Keratinocyte (primary cell): ENCODE results near the gene ALG14. TPM values are rescaled to one million over a fixed set of nuclear protein-coding genes. Genes with fewer than 3 reads are reported as not detected.

Source experiments
- DNase-seq: peaks from one replicate; pipeline ENCODE4 v3.0.0-alpha.2; 2011; ENCODE audit warnings: low read depth, missing footprints, low spot score
- FAIRE-seq: peaks from 2 replicates; lab custom pipeline; 2011; peaks lifted over from hg19 to GRCh38; lab: Jason Lieb, UNC
- H2AFZ ChIP-seq: 2 replicates; pipeline ENCODE4 v1.6.0; 2012; ENCODE audit warnings: low read length, control low read depth, inconsistent platforms; ENCODE audit not compliant: control insufficient read depth
- H3K27ac ChIP-seq: 2 replicates; pipeline ENCODE4 v1.5.1; 2011; ENCODE audit warnings: low read length; ENCODE audit not compliant: control insufficient read depth, insufficient read depth
- H3K27me3 ChIP-seq: 3 replicates; pipeline ENCODE4 v1.6.0; 2011; ENCODE audit warnings: low read length; ENCODE audit not compliant: control insufficient read depth, insufficient read depth; ENCODE audit errors: extremely low read depth
- H3K36me3 ChIP-seq, 2 experiments: 2 replicates in 1 of 2; 3 replicates in 1 of 2; pipeline ENCODE4 v1.5.1; 2011; ENCODE audit warnings: low read length in 2 of 2, mild to moderate bottlenecking in 1 of 2; ENCODE audit not compliant: control insufficient read depth in 2 of 2, insufficient read depth in 2 of 2; ENCODE audit errors: extremely low read depth in 1 of 2
- H3K4me1 ChIP-seq: 3 replicates; pipeline ENCODE4 v1.5.1; 2011; ENCODE audit warnings: low read length; ENCODE audit not compliant: control insufficient read depth, insufficient read depth; ENCODE audit errors: extremely low read depth
- H3K4me2 ChIP-seq: 3 replicates; pipeline ENCODE4 v1.6.0; 2011; ENCODE audit warnings: low read depth, low read length; ENCODE audit not compliant: control insufficient read depth, insufficient read depth; ENCODE audit errors: extremely low read depth
- H3K4me3 ChIP-seq, 3 experiments: fragments of 200-600 bp in 1 of 3; sonication (generic) in 1 of 3; 2 replicates in 2 of 3; 3 replicates in 1 of 3; pipeline ENCODE4 v1.5.1; 2011 to 2016; ENCODE audit warnings: low read length in 3 of 3, mild to moderate bottlenecking in 3 of 3, control low read depth in 2 of 3, inconsistent platforms in 1 of 3, low read depth in 1 of 3, mixed read lengths in 1 of 3, mixed run types in 1 of 3, moderate library complexity in 1 of 3; ENCODE audit not compliant: control insufficient read depth in 2 of 3, insufficient read depth in 2 of 3; ENCODE audit errors: extremely low read depth in 1 of 3
- H3K79me2 ChIP-seq: 2 replicates; pipeline ENCODE4 v1.6.0; 2012; ENCODE audit warnings: low read length; ENCODE audit not compliant: control insufficient read depth, insufficient read depth
- H3K9ac ChIP-seq: 3 replicates; pipeline ENCODE4 v1.6.0; 2011; ENCODE audit warnings: low read length; ENCODE audit not compliant: control insufficient read depth, insufficient read depth; ENCODE audit errors: extremely low read depth
- H3K9me1 ChIP-seq: 3 replicates; pipeline ENCODE4 v1.6.0; 2011; ENCODE audit warnings: low read length; ENCODE audit not compliant: control insufficient read depth, insufficient read depth; ENCODE audit errors: extremely low read depth
- H3K9me3 ChIP-seq: 2 replicates; pipeline ENCODE4 v1.5.1; 2012; ENCODE audit warnings: low read depth, low read length; ENCODE audit not compliant: control insufficient read depth
- H4K20me1 ChIP-seq: 3 replicates; pipeline ENCODE4 v1.6.0; 2011; ENCODE audit warnings: low read length; ENCODE audit not compliant: control insufficient read depth, insufficient read depth; ENCODE audit errors: extremely low read depth
- EZH2 ChIP-seq: IDR thresholded peaks from one replicate; pipeline ENCODE4 v1.6.1; 2012; ENCODE audit warnings: inconsistent platforms, mild to moderate bottlenecking, low read length, moderate library complexity
- dilution Hi-C: fragments of 300-500 bp; cut with MboI; formaldehyde crosslinking; loops from one replicate; pipeline ENCODE4 v1.7.0; 2020; ENCODE audit warnings: low sequenced_read_pairs; ENCODE audit not compliant: extremely low pct_ligation_motif_present
- polyA plus RNA-seq, 5 experiments: library from polyadenylated mRNA; depleted of rRNA in 3 of 5; stranded (reverse) in 3 of 5; stranded (forward) in 1 of 5; unstranded in 1 of 5; fragments of >200 nt; gene quantifications; 1 replicate in 1 of 5; 2 replicates in 3 of 5; 3 replicates in 1 of 5; pipeline versions ENCODE4 v1.2.1 to v1.2.3, GENCODE V29; 2011 to 2012; ENCODE audit warnings: missing spikeins in 2 of 5, low read depth in 1 of 5, low replicate concordance in 1 of 5
- TF ChIP-seq, protein P1 (sequence below), 3 experiments: IDR thresholded peaks in 1 of 3; conservative IDR thresholded peaks in 1 of 3; optimal IDR thresholded peaks in 1 of 3; 2 replicates in 2 of 3; 3 replicates in 1 of 3; pipeline versions ENCODE3 to v1.5.1; 2011; ENCODE audit warnings: low read length in 3 of 3, mild to moderate bottlenecking in 3 of 3, moderate library complexity in 2 of 3, control low read depth in 1 of 3, inconsistent platforms in 1 of 3; ENCODE audit not compliant: insufficient read depth in 2 of 3; ENCODE audit errors: extremely low read depth in 1 of 3

ALG14 gene
- polyA plus RNA-seq, 1 donor (not counting 4 experiments of a cell fraction or from before 2014, with no cell fraction given): 4.6 TPM

- Histone ChIP-seq H3K27me3 (no peaks in the 10 kb centered on the region), H3K36me3 (no peaks in the 10 kb centered on the region), H3K9me1 (no peaks in the 10 kb centered on the region), H3K4me1 (peaks cover 18% of the 10 kb centered on the region), H3K9ac (no peak overlapping the region), H3K4me3 (no peak overlapping the region), H3K9me3 (no peaks in the 10 kb centered on the region), H4K20me1 (no peaks in the 10 kb centered on the region), H2AFZ (no peak overlapping the region), H3K27ac (no peak overlapping the region), H3K4me2 (no peak overlapping the region), H3K79me2 (no peaks in the 10 kb centered on the region)
- no peak for TF ChIP-seq EZH2
- TF ChIP-seq, protein P1, sequence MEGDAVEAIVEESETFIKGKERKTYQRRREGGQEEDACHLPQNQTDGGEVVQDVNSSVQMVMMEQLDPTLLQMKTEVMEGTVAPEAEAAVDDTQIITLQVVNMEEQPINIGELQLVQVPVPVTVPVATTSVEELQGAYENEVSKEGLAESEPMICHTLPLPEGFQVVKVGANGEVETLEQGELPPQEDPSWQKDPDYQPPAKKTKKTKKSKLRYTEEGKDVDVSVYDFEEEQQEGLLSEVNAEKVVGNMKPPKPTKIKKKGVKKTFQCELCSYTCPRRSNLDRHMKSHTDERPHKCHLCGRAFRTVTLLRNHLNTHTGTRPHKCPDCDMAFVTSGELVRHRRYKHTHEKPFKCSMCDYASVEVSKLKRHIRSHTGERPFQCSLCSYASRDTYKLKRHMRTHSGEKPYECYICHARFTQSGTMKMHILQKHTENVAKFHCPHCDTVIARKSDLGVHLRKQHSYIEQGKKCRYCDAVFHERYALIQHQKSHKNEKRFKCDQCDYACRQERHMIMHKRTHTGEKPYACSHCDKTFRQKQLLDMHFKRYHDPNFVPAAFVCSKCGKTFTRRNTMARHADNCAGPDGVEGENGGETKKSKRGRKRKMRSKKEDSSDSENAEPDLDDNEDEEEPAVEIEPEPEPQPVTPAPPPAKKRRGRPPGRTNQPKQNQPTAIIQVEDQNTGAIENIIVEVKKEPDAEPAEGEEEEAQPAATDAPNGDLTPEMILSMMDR (optimal IDR thresholded peaks at IDR 0.05 in 1 of 3, IDR thresholded peaks at IDR 0.05 in 1 of 3, conservative IDR thresholded peaks at IDR 0.05 in 1 of 3; ENCODE audit: extremely low read depth in 1 of 3, insufficient read depth in 2 of 3, low read length in 3 of 3): no peak
- no peak for FAIRE-seq
- dilution Hi-C loops: no loop called here
- DNase-seq: no peak
Measured at GRCh38 chr1:94953746-94954145, 119.0 kb downstream of the ALG14 start.

DNA sequence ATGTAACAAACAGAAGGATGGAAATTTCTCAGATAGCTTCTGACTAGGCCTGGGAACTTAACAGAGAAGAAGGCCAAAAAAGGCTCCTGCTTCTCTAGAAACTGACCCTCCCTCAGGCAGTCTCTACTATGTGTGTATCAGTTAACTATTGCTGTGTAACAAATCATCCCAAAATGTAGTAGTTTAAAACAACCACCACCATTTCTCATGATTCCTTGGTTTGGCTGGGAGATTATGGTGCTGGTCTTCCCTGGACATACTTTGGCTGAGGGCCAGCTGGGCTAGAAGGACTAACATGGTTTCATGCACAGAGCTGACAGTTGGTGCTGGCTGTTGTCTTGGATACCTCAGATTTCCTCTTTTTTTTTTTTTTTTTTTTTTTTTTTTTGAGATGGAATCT, 119.6 kb downstream of the ALG14 start:
- peaks cover 18% of the 10 kb centered on the region for H3K4me1 ChIP-seq
- dilution Hi-C loops: no loop called here

More for the DNA sequence above, 119.6 kb downstream of the ALG14 start:
- no peaks in the 10 kb centered on the region for H3K79me2 ChIP-seq
- H4K20me1 ChIP-seq: no peaks in the 10 kb centered on the region
- H3K4me2 ChIP-seq: no peak overlapping the region
- FAIRE-seq (no peak), DNase-seq (no peak)
- no peaks in the 10 kb centered on the region for H3K27me3 ChIP-seq
- no peaks in the 10 kb centered on the region for H3K36me3 ChIP-seq
- no peaks in the 10 kb centered on the region for H3K9me1 ChIP-seq
- no peak overlapping the region for H2AFZ ChIP-seq
- no peak for TF ChIP-seq EZH2
- TF ChIP-seq, protein P1 (optimal IDR thresholded peaks at IDR 0.05 in 1 of 3, IDR thresholded peaks at IDR 0.05 in 1 of 3, conservative IDR thresholded peaks at IDR 0.05 in 1 of 3; ENCODE audit: extremely low read depth in 1 of 3, insufficient read depth in 2 of 3, low read length in 3 of 3): no peak
- no peak overlapping the region for H3K27ac ChIP-seq
- no peak overlapping the region for H3K9ac ChIP-seq
- no peaks in the 10 kb centered on the region for H3K9me3 ChIP-seq
- no peak overlapping the region for H3K4me3 ChIP-seq
